HT-29 (cell line): ENCODE data around the gene CCNK. TPM values are rescaled to one million over a fixed set of nuclear protein-coding genes. Genes with fewer than 3 reads are reported as not detected.
A peak's percentile ranks its signal among the peaks of the same experiment; 100 is the strongest.

Experiments used
- DNase-seq: peaks from one replicate; pipeline ENCODE4 v3.0.0-alpha.2; 2015; ENCODE audit warnings: low spot score
- small RNA-seq: library from RNA; depleted of rRNA; stranded (forward); fragments of <200 nt; gene quantifications from one replicate; pipeline ENCODE3, GENCODE V24; 2014
- total RNA-seq: library from RNA; depleted of rRNA; stranded (reverse); fragments of >200 nt; shearing (Covaris generic); gene quantifications from 2 replicates; pipeline ENCODE4 v1.2.3, GENCODE V29; 2014; rRNA removed

Gene CCNK
- total RNA-seq, 1 experiment from 2014 or later, result 12.4 TPM

DNA sequence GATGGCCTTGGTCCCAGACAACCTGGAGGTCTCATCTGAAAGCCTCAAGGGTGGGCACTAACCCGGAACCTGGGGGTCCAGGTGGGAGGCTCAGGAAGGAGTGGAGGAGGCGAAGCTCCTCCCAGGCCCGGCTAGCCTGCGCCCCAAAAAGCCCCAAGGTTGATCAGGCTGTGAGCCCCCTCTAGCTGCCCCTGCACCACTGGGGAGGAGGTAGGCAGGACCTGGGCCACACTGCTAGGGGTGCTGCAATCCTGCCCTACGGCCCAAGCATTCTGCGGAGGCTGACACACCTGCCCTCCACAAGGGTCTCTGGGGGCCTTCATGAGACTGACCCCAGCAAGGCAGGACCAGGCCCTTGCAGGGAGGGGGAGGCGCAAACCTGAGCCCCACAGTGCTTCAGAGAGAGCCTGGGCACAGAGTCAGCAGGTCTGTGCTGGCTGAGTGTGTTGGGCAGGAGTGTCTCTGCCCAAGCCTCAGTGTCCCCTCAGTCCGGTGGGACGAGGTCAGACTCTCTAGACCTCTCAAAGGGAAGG is 70.9 kb downstream of the CCNK start:
- DNase-seq, result no peak

DNA sequence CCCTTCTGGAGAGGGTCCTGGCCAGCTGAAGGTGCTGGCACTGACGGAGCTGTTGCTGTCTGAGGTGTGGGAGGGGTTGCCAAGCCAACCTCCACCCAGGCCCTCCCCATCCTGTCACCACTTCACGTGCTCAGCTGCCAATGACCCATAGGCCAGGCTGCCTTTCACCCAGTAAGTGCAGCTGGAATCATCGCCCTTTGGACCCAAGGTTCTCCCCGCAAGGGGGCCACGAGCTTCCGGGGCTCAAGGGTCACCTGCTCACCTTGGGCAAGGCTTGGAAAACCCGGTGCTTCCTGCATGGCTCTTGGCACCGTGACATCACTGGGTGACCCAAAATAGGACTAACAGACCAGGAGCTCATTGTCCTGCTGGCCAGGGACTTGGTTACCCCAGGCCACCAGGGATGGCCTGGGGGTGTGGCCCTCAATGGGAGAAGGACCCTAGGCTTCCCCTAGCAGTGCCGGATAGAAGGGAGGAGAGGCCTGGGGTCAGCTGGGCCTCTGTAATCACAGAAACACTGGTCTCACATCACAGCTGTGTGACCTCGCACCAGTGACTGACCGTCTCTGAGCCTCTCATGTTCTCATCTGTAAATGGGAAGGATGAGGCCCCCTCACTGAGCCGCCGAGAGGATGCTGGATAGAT is 71.5 kb downstream of the CCNK start:
- DNase-seq, result no peak

DNA sequence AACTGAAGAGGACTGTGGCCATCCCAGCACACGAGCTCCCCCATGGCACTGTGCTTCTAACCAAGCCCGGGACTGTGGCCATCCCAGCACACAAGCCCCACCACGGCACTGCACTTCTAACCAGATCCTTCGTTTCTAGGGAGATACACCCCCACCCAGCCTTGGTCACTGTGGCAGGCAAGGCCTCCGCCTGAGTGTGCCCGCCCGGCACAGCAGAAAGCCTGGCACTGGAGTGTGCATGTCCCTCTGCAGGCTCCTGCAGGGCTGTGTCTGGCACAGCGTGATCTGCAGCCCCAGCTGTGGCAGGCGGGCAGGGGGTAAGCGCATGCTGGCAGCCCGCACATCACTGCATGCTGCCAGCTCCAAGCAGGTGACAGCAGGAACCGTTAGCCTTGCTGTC is 73.0 kb downstream of the CCNK start:
- no peak for DNase-seq

DNA sequence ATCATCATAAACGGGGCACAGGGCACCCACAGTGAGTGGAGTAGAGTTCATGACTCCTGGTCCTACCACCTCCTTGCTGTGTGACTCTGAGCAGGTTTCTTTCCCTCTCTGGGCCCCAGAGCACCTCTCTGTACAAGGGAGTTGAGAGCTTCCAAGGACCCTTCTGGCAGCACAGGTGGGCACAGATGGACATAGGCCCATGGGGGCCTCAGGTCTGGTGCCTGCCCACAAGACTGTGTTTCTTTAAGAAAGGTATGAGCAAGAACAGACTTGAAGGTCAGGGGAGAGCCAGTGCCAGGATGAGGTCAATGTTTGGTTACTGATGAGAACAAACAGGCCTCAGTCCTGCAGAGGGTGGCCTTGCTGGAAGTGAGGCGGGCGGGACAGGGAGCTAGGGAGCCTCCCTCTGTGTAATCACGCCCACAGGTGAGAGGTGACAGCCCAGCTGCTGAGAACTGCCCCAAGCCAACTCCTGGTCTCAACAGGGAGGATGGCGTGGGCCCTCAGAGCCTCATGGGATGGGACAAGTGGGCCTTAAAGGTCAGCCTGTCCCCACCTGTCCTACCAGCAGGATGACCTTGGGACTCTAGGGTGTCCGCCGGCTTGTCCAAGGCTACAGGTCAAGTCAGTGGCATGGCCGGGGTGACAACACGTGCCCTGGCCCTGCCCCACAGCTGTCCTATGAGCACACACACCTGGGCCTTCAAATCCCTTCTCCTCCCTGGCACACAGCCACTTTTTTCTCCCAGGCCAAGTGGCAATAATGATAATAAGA is 73.7 kb downstream of the CCNK start:
- peak; percentile 59 for DNase-seq

DNA sequence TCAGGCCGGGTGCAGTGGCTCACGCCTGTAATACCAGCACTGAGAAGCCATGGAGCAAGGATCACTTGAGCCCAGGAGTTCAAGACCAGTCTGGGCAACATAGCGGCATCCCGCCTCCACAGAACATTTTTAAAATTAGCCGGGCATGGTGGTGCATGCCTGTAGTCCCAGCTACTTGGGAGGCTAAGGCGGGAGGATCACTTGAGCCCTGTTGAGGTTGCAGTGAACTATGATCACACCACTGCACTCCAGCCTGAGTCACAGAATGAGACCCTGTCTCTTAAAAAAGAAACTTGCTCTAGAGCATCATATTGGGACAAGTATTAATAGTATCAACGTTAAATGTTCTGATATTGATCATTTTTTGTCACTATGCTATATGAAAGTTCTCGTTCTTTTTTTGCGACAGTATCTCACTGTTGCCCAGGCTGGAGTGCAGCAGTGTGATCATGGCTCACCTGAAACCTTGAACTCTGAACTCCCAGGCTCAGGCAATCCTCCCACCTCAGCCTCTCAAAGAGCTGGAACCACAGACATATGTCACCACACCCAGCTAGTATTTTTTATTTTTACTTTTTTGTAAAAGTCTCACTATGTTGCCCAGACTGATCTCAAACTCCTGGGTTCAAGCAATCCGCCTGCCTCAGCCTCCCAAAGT is 75.1 kb downstream of the CCNK start:
- DNase-seq, result no peak

DNA sequence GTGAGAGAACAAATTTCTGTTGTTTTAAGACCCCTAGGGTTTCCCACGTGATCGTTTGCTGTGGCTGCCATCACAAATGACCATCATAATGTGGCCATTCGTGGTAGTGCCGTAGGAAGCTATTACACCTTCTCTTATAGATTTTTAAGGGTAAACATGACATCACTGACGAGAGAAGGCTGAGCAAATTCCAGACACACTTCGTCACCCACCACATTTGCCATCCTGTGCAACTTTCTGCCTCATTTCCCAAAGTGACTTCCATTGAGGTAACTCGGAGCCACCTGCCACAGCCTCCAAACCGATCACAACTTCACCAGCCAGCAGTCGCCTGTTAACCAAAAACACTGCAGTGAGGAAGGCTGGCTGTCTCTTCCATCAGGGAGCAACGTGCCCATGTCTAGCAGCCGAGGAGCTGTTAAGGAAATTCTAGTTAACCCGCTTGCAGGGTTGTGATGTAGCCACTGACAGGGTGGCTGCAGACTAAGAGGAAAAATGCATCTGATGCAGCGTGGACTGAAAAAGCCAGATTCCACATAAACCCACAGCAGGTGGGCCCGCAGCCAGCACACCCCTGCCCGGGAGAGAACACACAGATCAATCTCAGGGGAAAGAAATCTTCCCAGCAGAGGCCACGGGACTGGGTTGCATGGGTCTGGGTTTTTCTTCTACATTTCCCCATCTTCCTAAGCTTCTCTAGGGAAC is 78.2 kb downstream of the CCNK start:
- no peak for DNase-seq

DNA sequence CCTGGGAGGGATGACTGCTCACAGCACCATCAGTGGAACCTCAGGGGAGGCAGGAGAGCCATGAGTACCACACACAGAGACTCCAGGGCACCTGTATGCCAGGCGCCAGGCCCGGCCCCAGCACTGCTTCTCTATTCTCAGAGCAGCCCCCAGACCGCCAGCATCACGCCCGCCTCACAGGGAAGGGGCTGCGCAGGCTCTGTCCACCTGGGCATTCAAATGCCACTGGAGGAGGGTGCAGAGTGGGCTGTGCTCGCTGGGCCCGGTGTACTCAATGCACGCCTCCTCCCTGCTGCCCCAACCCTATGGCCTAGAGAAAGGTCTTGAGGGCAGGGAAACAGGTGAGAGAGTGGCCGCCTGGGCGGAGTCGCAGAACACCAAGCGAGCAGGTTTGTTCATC is 79.2 kb downstream of the CCNK start:
- no peak for DNase-seq

DNA sequence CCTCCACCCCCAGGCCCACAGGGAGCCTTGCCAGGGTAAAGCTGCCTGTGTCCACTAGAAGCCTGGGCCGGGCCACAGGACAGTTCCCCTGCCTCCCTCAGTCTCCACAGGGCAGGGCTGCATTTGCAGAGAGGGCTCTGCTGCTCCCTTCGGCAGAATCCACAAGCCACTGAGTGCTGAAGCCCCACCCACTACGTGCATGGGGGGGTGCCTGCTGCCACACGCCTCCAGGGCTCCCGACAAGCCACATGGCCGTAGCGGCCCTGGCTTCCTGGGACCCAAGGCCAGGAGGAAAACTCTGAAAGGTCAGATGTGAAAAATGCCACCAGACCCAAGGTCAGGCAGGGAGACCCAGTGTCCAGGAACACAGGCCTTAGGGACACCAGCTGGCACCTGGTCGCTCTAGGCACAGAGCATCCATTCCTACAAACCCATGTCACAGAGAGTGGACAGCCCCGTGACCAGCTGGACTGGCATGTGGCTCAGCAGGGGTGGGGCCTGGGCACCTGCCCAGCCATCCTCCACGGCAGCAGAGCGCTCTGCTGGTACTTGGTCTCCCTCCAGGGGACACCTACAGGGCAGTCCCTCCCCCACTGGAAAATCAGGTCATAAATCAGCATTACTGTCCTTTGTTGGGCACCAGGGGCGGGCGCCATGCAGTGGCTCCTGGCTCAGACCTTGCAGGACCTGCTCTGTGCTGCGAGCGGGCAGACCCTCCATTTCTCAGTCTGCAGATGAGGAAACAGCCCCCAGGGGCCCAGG is 79.9 kb downstream of the CCNK start:
- peak; percentile 61 for DNase-seq

DNA sequence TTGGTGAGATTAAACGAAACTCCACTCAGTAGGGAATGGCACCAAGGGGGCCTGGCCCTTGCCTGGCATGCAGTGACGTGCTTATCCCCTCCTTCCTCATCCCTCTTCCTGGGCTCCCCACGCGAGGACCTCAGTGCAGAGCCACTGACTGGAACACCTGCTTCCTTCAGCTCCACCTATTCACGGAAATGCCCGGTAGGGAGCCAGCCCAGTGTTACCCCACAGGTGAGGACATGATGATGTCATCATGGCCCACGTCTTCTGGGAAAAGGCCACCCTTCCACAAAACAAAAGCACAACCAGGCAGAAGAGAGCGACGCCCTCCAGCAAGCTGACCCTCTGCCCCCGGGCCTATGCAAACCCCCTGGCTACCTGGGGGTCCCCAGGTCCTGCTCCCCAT is 80.7 kb downstream of the CCNK start:
- no peak for DNase-seq

Small RNA genes lying within 50 kb of the gene (small RNA-seq; reads per million reads assigned to genes)
- gene RNU6-91P, result not detected

Other genes starting within 250 kb of the CCNK start
- gene BCL11B, start 209.2 kb upstream of the CCNK start, total RNA-seq, result 2.4 and 3.2 TPM in 2 replicates
- 24.8 and 26.3 TPM in 2 replicates for gene SETD3, start 550 bp upstream of the CCNK start, total RNA-seq
- gene CCDC85C, start 122.8 kb downstream of the CCNK start, total RNA-seq, result 23.8 and 30.7 TPM in 2 replicates
- gene HHIPL1, start 163.7 kb downstream of the CCNK start, total RNA-seq, result not detected in 2 replicates
- gene CYP46A1, start 202.9 kb downstream of the CCNK start, total RNA-seq, result not detected in 2 replicates